Measurements from ENCODE around the gene WDR20.

The WDR20 gene

GRCh38 chr14:102213984-102214658 is 74.4 kb downstream of the WDR20 start:
- peak; percentile 26 for TF ChIP-seq CTCF (conservative IDR thresholded peaks at IDR 0.05; ENCODE audit: low read depth, low read length)
- no peak overlapping the region for H3K4me3 ChIP-seq (ENCODE audit: low read depth, low read length)
- DNase-seq (ENCODE audit: low read depth), result no peak

GRCh38 chr14:102215071-102215470 is 75.4 kb downstream of the WDR20 start:
- DNase-seq (ENCODE audit: low read depth), result no peak
- no peak for TF ChIP-seq CTCF (conservative IDR thresholded peaks at IDR 0.05; ENCODE audit: low read depth, low read length)
- no peak overlapping the region for H3K4me3 ChIP-seq (ENCODE audit: low read depth, low read length)

- TF ChIP-seq CTCF (conservative IDR thresholded peaks at IDR 0.05; ENCODE audit: low read depth, low read length), result no peak
- peak; percentile 60 for DNase-seq (ENCODE audit: low read depth)
- H3K4me3 ChIP-seq (ENCODE audit: low read depth, low read length), result no peak overlapping the region
These were observed 76.0 kb downstream of the WDR20 start for GRCh38 chr14:102215576-102216250.

GRCh38 chr14:102217399-102217798 is 77.7 kb downstream of the WDR20 start:
- no peak for TF ChIP-seq CTCF (conservative IDR thresholded peaks at IDR 0.05; ENCODE audit: low read depth, low read length)
- no peak overlapping the region for H3K4me3 ChIP-seq (ENCODE audit: low read depth, low read length)
- DNase-seq (ENCODE audit: low read depth), result no peak

- no peak for TF ChIP-seq CTCF (conservative IDR thresholded peaks at IDR 0.05; ENCODE audit: low read depth, low read length)
- DNase-seq (ENCODE audit: low read depth), result no peak
- H3K4me3 ChIP-seq (ENCODE audit: low read depth, low read length), result no peak overlapping the region
These were observed 78.3 kb downstream of the WDR20 start for GRCh38 chr14:102217987-102218421.

GRCh38 chr14:102218688-102219087 is 79.0 kb downstream of the WDR20 start:
- TF ChIP-seq CTCF (conservative IDR thresholded peaks at IDR 0.05; ENCODE audit: low read depth, low read length), result no peak
- H3K4me3 ChIP-seq (ENCODE audit: low read depth, low read length), result no peak overlapping the region
- no peak for DNase-seq (ENCODE audit: low read depth)

GRCh38 chr14:102219316-102219715 is 79.6 kb downstream of the WDR20 start:
- DNase-seq (ENCODE audit: low read depth), result no peak
- no peak for TF ChIP-seq CTCF (conservative IDR thresholded peaks at IDR 0.05; ENCODE audit: low read depth, low read length)
- no peak overlapping the region for H3K4me3 ChIP-seq (ENCODE audit: low read depth, low read length)
